GM12875 (cell line): ENCODE measurements around the gene HERC2.
A peak's percentile ranks its signal among the peaks of the same experiment; 100 is the strongest.

Source experiments
- H3K4me3 ChIP-seq: one replicate; pipeline ENCODE4 v1.5.1; 2011; ENCODE audit warnings: low read depth, low read length, control low read depth
- TF ChIP-seq, protein P1 (sequence below): IDR thresholded peaks from 2 replicates; pipeline ENCODE4 v1.5.1; 2011; ENCODE audit warnings: low read depth, mild to moderate bottlenecking, control low read depth, inconsistent platforms, low read length, moderate library complexity, borderline replicate concordance; ENCODE audit not compliant: insufficient read depth

HERC2 gene

DNA sequence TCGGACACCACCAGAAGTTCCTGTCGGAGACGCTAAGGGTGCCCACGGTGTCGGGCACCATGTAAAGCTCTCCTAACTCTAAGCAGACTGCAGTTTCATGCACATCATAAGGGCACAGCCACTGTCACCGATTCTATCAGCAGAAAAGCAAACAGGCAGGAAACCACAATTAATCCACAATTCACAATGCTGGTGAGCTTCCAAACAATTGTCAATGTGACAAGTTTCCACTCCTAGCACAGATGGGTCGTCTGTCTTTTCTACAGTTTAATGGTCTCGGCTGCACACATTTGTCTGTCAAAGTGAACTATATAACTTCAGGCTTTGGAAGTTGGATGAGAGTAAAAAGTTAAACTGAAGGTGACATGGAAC is 214.1 kb downstream of the HERC2 start:
- TF ChIP-seq, protein P1, sequence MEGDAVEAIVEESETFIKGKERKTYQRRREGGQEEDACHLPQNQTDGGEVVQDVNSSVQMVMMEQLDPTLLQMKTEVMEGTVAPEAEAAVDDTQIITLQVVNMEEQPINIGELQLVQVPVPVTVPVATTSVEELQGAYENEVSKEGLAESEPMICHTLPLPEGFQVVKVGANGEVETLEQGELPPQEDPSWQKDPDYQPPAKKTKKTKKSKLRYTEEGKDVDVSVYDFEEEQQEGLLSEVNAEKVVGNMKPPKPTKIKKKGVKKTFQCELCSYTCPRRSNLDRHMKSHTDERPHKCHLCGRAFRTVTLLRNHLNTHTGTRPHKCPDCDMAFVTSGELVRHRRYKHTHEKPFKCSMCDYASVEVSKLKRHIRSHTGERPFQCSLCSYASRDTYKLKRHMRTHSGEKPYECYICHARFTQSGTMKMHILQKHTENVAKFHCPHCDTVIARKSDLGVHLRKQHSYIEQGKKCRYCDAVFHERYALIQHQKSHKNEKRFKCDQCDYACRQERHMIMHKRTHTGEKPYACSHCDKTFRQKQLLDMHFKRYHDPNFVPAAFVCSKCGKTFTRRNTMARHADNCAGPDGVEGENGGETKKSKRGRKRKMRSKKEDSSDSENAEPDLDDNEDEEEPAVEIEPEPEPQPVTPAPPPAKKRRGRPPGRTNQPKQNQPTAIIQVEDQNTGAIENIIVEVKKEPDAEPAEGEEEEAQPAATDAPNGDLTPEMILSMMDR = no peak
- no peak overlapping the region for H3K4me3 ChIP-seq

DNA sequence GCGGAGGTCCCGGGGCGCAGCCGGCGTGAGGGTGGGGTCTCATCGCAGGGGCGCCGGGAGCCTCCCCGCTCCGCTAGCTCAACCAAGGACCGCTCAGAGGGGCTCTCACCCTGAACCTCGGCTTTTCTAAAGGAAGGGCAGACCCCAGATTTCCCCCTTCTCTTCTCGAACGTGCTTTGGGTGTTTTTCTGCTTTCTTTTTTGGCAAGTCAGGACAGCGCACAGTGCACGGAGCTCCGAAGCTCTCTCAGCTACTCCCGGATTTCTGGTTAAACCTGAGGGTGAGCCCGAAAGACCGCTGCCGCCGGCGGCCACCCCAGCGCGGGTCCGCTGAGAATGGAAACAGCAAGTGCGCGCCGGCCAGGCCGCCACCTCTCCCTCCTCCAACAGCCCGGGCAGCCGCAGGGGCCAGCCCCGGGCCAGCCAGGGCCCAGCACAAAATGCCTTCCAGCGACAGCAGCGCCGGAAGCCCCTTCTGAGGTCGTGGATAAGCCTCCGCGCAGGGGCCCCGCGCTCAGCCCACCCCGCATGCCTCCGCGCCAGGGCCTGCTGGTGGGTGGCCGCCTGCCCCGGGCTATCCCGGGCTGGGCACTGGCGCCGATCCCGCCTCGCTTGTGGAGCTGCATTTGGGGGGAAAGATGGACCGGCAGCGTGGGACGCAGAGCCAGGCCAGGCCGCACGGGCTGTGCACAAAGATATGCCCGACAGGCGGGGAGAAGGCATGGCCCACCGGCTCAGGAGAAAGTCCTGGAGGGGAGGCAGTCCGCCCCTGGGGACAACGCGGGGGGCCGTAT is 214.7 kb downstream of the HERC2 start:
- TF ChIP-seq, protein P1 = no peak
- H3K4me3 ChIP-seq = peak overlapping the region; percentile 37

DNA sequence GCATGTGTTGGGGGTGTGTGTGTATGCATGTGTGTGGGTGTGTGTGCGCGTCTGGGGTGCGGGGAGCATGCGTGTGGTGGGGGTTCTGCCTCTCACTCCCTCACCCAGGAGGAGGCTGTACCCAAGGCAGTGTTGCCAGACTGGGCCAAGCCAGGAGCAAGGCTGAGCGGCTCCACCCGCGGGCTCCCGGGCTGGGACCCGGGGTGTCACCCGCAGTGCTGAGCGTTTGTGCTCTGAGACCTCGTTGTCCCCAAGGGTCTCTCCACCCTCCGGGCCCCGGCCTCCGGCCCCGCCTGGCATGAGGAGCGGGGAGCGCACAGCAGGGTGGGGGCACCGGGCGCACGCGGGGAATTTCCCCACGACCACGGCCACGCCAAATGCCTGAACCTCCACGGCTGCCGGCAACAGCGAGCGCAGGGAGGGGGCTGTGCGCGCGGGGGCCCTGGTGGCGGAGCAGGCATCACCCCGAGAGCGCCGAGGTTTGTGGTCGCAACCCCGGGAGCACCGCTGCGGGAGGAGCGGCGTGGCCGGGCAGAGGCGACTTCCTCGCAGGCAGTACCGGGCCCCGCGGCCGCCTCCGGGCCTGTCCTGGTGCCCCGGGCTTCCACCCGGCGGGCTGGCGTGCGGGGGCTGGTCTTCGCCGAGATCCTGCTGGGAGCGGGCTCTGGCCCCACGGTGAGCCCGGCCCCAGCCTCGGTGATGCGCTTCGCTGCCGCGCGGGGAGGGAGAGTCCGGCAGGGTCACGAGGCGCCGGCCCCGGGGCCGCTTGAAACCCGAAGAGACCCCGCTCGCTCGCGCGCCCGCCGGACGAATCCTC is 215.5 kb downstream of the HERC2 start:
- H3K4me3 ChIP-seq = peak overlapping the region; percentile 37

DNA sequence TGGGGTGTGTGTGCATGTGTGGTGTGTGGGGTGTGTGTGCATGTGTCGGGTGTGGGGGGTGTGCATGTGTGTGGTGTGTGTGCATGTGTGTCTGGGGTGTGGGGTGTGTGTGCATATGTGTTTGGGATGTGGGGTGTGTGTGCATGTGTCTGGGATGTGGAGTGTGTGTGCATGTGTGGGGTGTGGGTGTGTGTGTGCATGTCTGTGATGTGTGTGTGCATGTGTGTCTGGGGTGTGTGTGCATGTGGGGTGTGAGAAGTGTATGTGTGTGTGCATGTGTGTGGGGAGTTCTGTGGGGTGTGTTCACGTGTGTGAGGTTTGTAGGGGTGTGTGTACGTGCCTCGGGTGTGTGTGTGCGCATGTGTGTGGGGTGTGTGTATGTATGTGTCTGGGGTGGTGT is 216.2 kb downstream of the HERC2 start:
- H3K4me3 ChIP-seq = no peak overlapping the region
- TF ChIP-seq, protein P1 = no peak

More for the DNA sequence above, 215.5 kb downstream of the HERC2 start:
- TF ChIP-seq, protein P1 = no peak

DNA sequence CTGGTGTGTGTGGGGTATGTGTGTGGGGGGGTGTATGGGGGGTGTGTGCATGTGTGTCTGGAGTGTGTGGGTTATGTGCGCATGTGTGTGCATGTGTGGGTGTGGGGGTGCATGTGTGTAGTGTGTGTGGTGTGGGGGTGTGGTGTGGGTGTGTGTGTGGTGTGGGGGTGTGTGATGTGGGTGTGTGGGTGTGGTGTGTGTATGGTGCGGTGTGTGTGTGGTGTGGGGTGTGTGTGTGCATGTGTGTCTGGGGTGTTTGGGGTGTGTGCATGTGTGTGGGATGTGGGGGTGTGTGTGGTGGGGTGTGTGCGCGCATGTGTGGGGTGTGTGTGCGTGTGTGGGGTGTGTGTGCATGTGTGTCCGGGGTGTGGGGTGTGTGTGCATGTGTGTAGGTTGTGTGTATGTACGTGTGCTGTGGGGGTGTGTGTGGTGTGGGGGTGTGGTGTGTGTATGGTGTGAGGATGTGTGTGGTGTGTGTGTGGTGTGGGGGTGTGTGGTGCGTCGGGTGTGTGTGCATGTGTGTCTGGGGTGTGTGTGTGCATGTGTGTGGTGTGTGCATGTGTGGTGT is 216.7 kb downstream of the HERC2 start:
- no peak overlapping the region for H3K4me3 ChIP-seq
- TF ChIP-seq, protein P1 = no peak

DNA sequence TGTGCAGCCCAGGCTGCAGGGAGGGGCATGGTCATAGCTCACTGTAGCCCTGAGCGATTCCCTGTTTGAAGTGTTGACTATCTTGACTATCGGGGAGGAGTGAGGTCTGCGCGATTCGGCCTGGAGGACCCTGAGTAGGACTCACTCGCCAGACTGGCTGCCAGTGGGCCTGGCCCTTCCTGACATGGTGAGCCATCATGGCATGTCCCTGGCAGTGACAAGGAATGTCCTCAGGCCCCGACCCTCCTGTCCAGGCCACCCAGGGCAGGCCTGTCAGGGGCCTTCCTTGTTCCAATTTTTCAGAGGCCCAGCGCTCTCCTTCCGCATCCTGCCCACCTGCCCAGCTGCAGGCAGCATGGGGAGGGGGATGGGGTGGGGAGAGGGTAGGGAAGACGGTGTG is 217.7 kb downstream of the HERC2 start:
- H3K4me3 ChIP-seq = no peak overlapping the region
- TF ChIP-seq, protein P1 = no peak
